BE2C (cell line): ENCODE data around the gene TMEM215.

Experiments
- DNase-seq: peaks from one replicate; pipeline ENCODE4 v3.0.0-alpha.2; 2020
- H3K27me3 ChIP-seq: fragments of 250-450 bp; sonication (Bioruptor Pico); 2 replicates; pipeline ENCODE4 v1.5.1; 2020; ENCODE audit warnings: mild to moderate bottlenecking
- H3K36me3 ChIP-seq: fragments of 250-450 bp; sonication (Bioruptor Pico); 2 replicates; pipeline ENCODE4 v1.5.1; 2020; ENCODE audit warnings: mild to moderate bottlenecking
- H3K4me1 ChIP-seq: fragments of 250-450 bp; sonication (Bioruptor Pico); 2 replicates; pipeline ENCODE4 v1.5.1; 2020
- H3K4me3 ChIP-seq: 2 replicates; pipeline ENCODE4 v1.5.1; 2011; ENCODE audit warnings: low read depth, low read length
- H3K9me3 ChIP-seq: fragments of 250-450 bp; sonication (Bioruptor Pico); 2 replicates; pipeline ENCODE4 v1.5.1; 2020
- CTCF ChIP-seq: IDR thresholded peaks from 2 replicates; pipeline ENCODE4 v1.5.1; 2012; ENCODE audit warnings: mild to moderate bottlenecking, low read depth, low read length

Gene TMEM215

GRCh38 chr9:32823551-32823950 is 40.2 kb downstream of the TMEM215 start:
- Histone ChIP-seq H3K36me3 (no peaks in the 10 kb centered on the region), H3K4me1 (no peaks in the 10 kb centered on the region), H3K9me3 (no peaks in the 10 kb centered on the region), H3K27me3 (peaks cover 11% of the 10 kb centered on the region), H3K4me3 (no peak overlapping the region)
- TF ChIP-seq CTCF, result no peak
- DNase-seq, result no peak

GRCh38 chr9:32825203-32825602 is 41.9 kb downstream of the TMEM215 start:
- Histone ChIP-seq H3K27me3 (peaks cover 11% of the 10 kb centered on the region), H3K4me3 (no peak overlapping the region), H3K36me3 (no peaks in the 10 kb centered on the region), H3K4me1 (no peaks in the 10 kb centered on the region), H3K9me3 (no peaks in the 10 kb centered on the region)
- no peak for DNase-seq
- TF ChIP-seq CTCF, result no peak

- Histone ChIP-seq H3K9me3 (no peaks in the 10 kb centered on the region), H3K27me3 (peaks cover 7% of the 10 kb centered on the region), H3K4me1 (no peaks in the 10 kb centered on the region), H3K36me3 (no peaks in the 10 kb centered on the region), H3K4me3 (no peak overlapping the region)
- TF ChIP-seq CTCF, result no peak
- DNase-seq, result no peak
Measured at GRCh38 chr9:32828861-32829260, 45.5 kb downstream of the TMEM215 start.

- H3K4me3 ChIP-seq, result no peak overlapping the region
- H3K36me3 ChIP-seq, result no peaks in the 10 kb centered on the region
- DNase-seq, result no peak
- TF ChIP-seq CTCF, result no peak
- H3K9me3 ChIP-seq, result no peaks in the 10 kb centered on the region
- no peaks in the 10 kb centered on the region; the same call in 1 of the 2 replicates for H3K27me3 ChIP-seq
- H3K4me1 ChIP-seq, result no peaks in the 10 kb centered on the region
Measured at GRCh38 chr9:32832346-32832745, 49.0 kb downstream of the TMEM215 start.
